Stimulated activated naive CD8-positive, alpha-beta T cell treated with anti-CD3 and anti-CD28 coated beads, Interleukin-15, amount 100 ng/mL, for 72 hours (primary cell): Measurements from ENCODE around the gene NUDC.
"Not testable (repeated sequence)": the region's sequence is repeated elsewhere in the genome, so short reads cannot be mapped to it uniquely, and the experiment has no call there.

Experiments
- ATAC-seq: fragments of 150-1000 bp; cut with Tn5 transposase; 2 replicates; pipeline ENCODE4 v1.10.0; 2021; ENCODE audit warnings: mild to moderate bottlenecking, moderate library complexity
- DNase-seq, 2 donors: peaks; one replicate each; pipeline ENCODE4 v3.0.0; 2021 to 2022
- H3K27ac Mint-ChIP-seq, 2 donors: one replicate each; pipeline ENCODE4 v1.8.0; 2022; ENCODE audit warnings: mild to moderate bottlenecking in 2 of 2, mixed read lengths in 2 of 2, moderate library complexity in 2 of 2
- H3K27me3 Mint-ChIP-seq: one replicate; pipeline ENCODE4 v1.8.0; 2022; ENCODE audit warnings: mixed read lengths
- H3K4me1 Mint-ChIP-seq: one replicate; pipeline ENCODE4 v1.8.0; 2022; ENCODE audit warnings: mild to moderate bottlenecking, mixed read lengths
- H3K4me3 Mint-ChIP-seq, 2 donors: one replicate each; pipeline ENCODE4 v1.8.0; 2022; ENCODE audit warnings: mild to moderate bottlenecking in 2 of 2, mixed read lengths in 2 of 2, moderate library complexity in 1 of 2
- H3K9me3 Mint-ChIP-seq, 2 donors: one replicate each; pipeline ENCODE4 v1.8.0; 2022; ENCODE audit warnings: mixed read lengths in 2 of 2

NUDC gene

GRCh38 chr1:26984291-26984690 is 62.7 kb downstream of the NUDC start:
- ATAC-seq (no peak), DNase-seq (no peak)
- H3K4me1 Mint-ChIP-seq = peaks cover 7% of the 10 kb centered on the region
- no peak overlapping the region for H3K27ac Mint-ChIP-seq
- H3K27me3 Mint-ChIP-seq = peaks cover 56% of the 10 kb centered on the region
- no peaks in the 10 kb centered on the region for H3K9me3 Mint-ChIP-seq
- H3K4me3 Mint-ChIP-seq = no peak overlapping the region

- ATAC-seq (no peak), DNase-seq (no peak)
- no peak overlapping the region for H3K27ac Mint-ChIP-seq
- H3K9me3 Mint-ChIP-seq = no peaks in the 10 kb centered on the region
- H3K4me3 Mint-ChIP-seq = no peak overlapping the region
- peaks cover 71% of the 10 kb centered on the region for H3K27me3 Mint-ChIP-seq
- peaks cover 14% of the 10 kb centered on the region for H3K4me1 Mint-ChIP-seq
These were observed 65.1 kb downstream of the NUDC start for GRCh38 chr1:26986658-26987057.

- Mint-ChIP-seq H3K27me3 (peaks cover 72% of the 10 kb centered on the region), H3K4me1 (peaks cover 20% of the 10 kb centered on the region)
- H3K27ac Mint-ChIP-seq, ATAC-seq, H3K9me3 Mint-ChIP-seq, H3K4me3 Mint-ChIP-seq, DNase-seq: not testable (repeated sequence)
These were observed 68.0 kb downstream of the NUDC start for GRCh38 chr1:26989403-26990109.

GRCh38 chr1:26991310-26992116 is 70.0 kb downstream of the NUDC start:
- Mint-ChIP-seq H3K9me3 (no peaks in the 10 kb centered on the region), H3K4me3 (peak overlapping the region in 1 of 2 donors; percentile 25), H3K4me1 (peaks cover 20% of the 10 kb centered on the region), H3K27ac (no peak overlapping the region), H3K27me3 (peaks cover 72% of the 10 kb centered on the region)
- DNase-seq = no peak
- no peak for ATAC-seq

GRCh38 chr1:26993237-26994019 is 71.9 kb downstream of the NUDC start, which contains the start of gene TRNP1:
Gene TRNP1 (plus strand): TSS chr1:26993692. CDS start chr1:26993787, 95 bp downstream.
- H3K27me3 Mint-ChIP-seq = peaks cover 79% of the 10 kb centered on the region
- peak; percentile 60 to 70 for DNase-seq
- H3K27ac Mint-ChIP-seq = no peak within 1 kb of the TSS
- H3K9me3 Mint-ChIP-seq = no peaks in the 10 kb centered on the region
- H3K4me3 Mint-ChIP-seq = peak within 1 kb of the TSS; percentile 87 to 88
- peaks cover 29% of the 10 kb centered on the region for H3K4me1 Mint-ChIP-seq
- peak; percentile 78 for ATAC-seq

GRCh38 chr1:26994020-26994786 is 72.7 kb downstream of the NUDC start:
- H3K27me3 Mint-ChIP-seq = peaks cover 79% of the 10 kb centered on the region
- H3K4me3 Mint-ChIP-seq = peak overlapping the region; percentile 62 to 88
- ATAC-seq (peak; percentile 48), DNase-seq (peak; percentile 32 to 42)
- no peaks in the 10 kb centered on the region for H3K9me3 Mint-ChIP-seq
- peaks cover 29% of the 10 kb centered on the region for H3K4me1 Mint-ChIP-seq
- H3K27ac Mint-ChIP-seq = no peak overlapping the region

- no peak for ATAC-seq
- Mint-ChIP-seq H3K4me1 (peaks cover 29% of the 10 kb centered on the region), H3K4me3 (peak overlapping the region; percentile 62 to 66), H3K27me3 (peaks cover 72% of the 10 kb centered on the region), H3K27ac (no peak overlapping the region), H3K9me3 (no peaks in the 10 kb centered on the region)
- no peak for DNase-seq
These were observed 73.4 kb downstream of the NUDC start for GRCh38 chr1:26994787-26995517.

GRCh38 chr1:26996024-26996423 is 74.5 kb downstream of the NUDC start:
- peaks cover 72% of the 10 kb centered on the region for H3K27me3 Mint-ChIP-seq
- peaks cover 28% of the 10 kb centered on the region for H3K4me1 Mint-ChIP-seq
- H3K27ac Mint-ChIP-seq = no peak overlapping the region
- no peaks in the 10 kb centered on the region for H3K9me3 Mint-ChIP-seq
- no peak for ATAC-seq
- no peak for DNase-seq
- no peak overlapping the region for H3K4me3 Mint-ChIP-seq
